ENCODE results near the gene ARPC1B. TPM values are rescaled to one million over a fixed set of nuclear protein-coding genes. Genes with fewer than 3 reads are reported as not detected.

Gene ARPC1B
- total and polyA plus RNA-seq, 2 experiments from 2014 or later, result 101 to 132 TPM

GRCh38 chr7:99409192-99409572 is 34.7 kb downstream of the ARPC1B start:
- ATAC-seq, result no peak
- Histone ChIP-seq H3K4me2 (peak overlapping the region; percentile 90), H3K79me2 (replicated peaks; ENCODE audit: insufficient read depth) (peaks cover 67% of the 10 kb centered on the region), H3K9me2 (ENCODE audit: insufficient read depth) (no peaks in the 10 kb centered on the region), H3K4me1 (ENCODE audit: insufficient read depth) (peaks cover 21% of the 10 kb centered on the region), H2AFZ (no peak overlapping the region), H3K27me3 (ENCODE audit: insufficient read depth) (no peaks in the 10 kb centered on the region), H3F3A (replicated peaks; ENCODE audit: low read depth) (peaks cover 33% of the 10 kb centered on the region), H3K36me3 (ENCODE audit: insufficient read depth) (peaks cover 33% of the 10 kb centered on the region), H4K20me1 (replicated peaks; ENCODE audit: insufficient read depth) (peaks cover 53% of the 10 kb centered on the region), H3K4me3 (peak overlapping the region; percentile 88), H3K27ac (ENCODE audit: low read depth) (peak overlapping the region; percentile 88)
- H3K27ac Mint-ChIP-seq, result peak overlapping the region; percentile 100
- peaks cover 6% of the 10 kb centered on the region for H3K27me3 Mint-ChIP-seq (ENCODE audit: insufficient read depth, low read depth, poor library complexity)
- no peak for TF ChIP-seq ETS1 (IDR thresholded peaks at IDR 0.05)
- TF ChIP-seq, protein P1, sequence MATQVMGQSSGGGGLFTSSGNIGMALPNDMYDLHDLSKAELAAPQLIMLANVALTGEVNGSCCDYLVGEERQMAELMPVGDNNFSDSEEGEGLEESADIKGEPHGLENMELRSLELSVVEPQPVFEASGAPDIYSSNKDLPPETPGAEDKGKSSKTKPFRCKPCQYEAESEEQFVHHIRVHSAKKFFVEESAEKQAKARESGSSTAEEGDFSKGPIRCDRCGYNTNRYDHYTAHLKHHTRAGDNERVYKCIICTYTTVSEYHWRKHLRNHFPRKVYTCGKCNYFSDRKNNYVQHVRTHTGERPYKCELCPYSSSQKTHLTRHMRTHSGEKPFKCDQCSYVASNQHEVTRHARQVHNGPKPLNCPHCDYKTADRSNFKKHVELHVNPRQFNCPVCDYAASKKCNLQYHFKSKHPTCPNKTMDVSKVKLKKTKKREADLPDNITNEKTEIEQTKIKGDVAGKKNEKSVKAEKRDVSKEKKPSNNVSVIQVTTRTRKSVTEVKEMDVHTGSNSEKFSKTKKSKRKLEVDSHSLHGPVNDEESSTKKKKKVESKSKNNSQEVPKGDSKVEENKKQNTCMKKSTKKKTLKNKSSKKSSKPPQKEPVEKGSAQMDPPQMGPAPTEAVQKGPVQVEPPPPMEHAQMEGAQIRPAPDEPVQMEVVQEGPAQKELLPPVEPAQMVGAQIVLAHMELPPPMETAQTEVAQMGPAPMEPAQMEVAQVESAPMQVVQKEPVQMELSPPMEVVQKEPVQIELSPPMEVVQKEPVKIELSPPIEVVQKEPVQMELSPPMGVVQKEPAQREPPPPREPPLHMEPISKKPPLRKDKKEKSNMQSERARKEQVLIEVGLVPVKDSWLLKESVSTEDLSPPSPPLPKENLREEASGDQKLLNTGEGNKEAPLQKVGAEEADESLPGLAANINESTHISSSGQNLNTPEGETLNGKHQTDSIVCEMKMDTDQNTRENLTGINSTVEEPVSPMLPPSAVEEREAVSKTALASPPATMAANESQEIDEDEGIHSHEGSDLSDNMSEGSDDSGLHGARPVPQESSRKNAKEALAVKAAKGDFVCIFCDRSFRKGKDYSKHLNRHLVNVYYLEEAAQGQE (IDR thresholded peaks at IDR 0.05; ENCODE audit: unreplicated experiment), result no peak
- TF ChIP-seq STAT1 (IDR thresholded peaks at IDR 0.05; ENCODE audit: unreplicated experiment), result no peak
- no peak for TF ChIP-seq ZNF462 (CRISPR knock-in tag; IDR thresholded peaks at IDR 0.05)
- H3K4me1 Mint-ChIP-seq, result peaks cover 21% of the 10 kb centered on the region
- H3K4me3 Mint-ChIP-seq, result peak overlapping the region; percentile 95
- H3K36me3 Mint-ChIP-seq (ENCODE audit: low read depth), result peaks cover 60% of the 10 kb centered on the region
- H3K9me3 Mint-ChIP-seq, result no peaks in the 10 kb centered on the region
- DNase-seq (ENCODE audit: low spot score), result no peak

All from GM23338 (cell line).